GM18909 (cell line): ENCODE data around the gene DACT1.
A peak's percentile ranks its signal among the peaks of the same experiment; 100 is the strongest.

Experiments used
- ATAC-seq: cut with Tn5 transposase; IDR thresholded peaks from one replicate; pipeline ENCODE4 v1.9.1; 2021; ENCODE audit warnings: mild to moderate bottlenecking; ENCODE audit not compliant: unreplicated experiment, poor library complexity

DACT1 gene

DNA sequence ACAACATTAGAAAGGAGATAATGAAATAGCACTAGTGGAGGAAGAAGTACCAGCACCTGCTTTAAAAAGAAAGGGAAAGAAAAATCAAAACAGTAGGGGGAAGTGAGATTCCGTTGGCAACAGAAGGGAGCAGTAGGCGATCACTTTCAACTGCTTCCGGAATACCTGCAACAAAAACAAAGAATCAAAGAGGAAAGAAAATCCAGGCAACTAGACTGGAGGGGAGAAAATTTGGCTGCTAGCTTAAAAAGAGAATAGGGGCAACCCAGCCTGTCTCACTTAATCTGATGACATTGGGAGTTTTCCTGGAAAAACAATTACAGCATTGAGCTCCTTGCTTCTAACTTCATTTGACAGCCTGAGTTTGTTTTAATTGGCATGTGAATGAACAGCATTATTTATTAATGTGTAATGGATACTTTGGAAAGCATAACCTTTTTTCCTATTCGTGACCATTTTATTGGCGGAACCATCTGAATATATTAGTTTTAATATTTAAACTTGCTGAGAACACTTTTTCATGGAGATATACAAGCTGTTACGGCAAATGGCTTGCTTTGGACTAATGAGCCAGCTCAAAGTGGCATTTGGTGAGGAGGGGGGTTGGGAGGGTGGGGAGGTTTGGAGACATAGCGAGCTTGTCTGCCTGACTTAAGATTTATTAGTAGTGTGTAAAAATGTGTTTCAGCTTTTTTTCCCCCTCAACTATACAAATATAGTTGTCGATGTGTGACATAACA lies 2.5 kb upstream of the DACT1 start:
- no peak for ATAC-seq

DNA sequence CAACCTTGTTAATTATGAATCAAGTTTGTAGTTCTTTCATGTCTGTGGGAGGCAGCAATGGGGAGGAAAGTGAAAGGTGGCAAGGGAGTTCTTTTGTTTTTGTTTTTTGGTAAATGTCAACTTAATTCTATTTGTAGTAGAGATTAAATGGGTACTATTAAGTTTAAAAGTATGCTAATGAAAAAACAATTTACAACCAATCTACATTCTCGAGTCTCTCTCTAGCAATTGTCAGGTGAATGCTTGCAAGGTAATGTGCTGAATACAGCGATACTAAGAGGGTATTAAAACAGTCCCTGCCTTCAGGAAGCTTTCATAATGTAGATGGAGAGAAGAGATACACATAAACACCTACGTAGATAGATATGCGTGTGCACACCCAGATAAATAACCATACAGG lies 1.6 kb upstream of the DACT1 start:
- no peak for ATAC-seq

DNA sequence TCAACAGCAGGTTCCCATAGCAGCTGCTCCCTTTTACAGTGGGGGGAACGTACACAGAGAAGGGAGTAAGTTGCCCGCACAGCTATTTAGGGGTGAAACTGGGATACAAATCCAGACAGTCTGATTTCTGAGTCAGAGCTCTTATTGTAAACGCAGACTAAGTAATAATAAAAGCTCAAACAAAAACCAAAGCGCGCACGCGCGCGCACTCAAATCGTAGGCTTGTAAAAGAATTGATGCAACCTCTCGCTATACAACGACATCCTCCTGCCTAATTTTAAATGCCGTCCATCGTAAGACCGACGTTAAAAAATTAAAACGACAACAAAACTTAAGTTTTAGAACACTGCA lies 747 bp upstream of the DACT1 start:
- ATAC-seq, result no peak

DNA sequence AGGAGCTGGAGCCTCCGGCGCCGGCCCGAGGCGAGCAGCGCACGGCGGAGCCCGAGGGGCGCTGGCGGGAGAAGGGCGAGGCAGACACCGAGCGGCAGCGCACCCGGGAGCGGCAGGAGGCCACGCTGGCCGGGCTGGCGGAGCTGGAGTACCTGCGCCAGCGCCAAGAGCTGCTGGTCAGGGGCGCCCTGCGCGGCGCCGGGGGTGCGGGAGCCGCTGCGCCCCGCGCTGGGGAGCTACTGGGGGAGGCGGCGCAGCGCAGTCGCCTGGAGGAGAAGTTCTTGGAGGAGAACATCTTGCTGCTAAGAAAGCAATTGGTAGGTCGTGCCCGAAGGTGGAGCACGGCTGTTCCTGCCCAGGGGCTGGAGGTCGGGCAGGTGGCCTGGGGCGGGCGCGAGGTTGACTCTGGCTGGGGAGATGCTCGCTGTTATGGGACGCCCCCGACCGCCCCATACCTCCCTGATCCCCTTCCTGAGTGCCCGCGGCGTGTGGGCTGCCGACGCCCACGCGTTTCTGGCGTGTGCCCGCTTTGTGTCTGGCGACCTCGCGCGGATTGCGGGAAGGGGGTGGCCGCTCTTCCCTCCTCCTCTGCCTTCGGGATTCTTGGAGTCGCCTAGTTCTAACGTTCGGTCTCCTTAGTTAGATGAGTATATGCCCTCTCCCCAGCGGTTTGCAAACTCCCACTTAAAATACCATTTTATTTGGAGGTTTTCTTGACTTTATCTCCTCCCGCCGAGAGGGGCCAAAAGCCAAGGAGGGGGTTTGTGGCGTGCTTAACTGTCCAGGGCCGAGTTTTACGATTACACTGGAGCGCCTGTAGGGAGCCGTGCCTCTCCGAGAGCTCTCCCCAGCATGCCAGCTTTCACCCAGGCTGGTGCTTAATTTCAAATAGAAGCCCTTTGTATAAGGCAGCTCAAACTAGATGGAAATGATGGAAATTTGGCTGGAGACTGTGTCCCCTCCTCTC lies 752 bp downstream of the DACT1 start:
- peak; percentile 34 for ATAC-seq

DNA sequence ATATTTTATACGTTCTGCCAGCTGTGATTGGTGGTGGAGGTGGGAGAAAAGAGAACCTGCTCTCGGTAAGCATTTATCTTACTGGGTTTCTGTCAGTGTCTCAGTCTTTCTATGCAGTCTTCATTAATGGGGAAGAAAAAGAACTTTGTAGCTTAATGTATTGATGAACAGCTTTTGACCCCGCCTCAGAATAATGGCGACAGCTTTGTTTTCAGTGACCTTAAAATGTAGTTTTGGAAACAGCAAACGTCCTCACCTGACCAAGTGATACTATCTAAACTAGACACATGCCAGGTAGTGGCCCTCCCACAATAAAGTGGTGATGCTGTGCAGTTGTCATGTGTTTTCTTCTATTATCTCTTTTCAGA lies 1.4 kb downstream of the DACT1 start:
- no peak for ATAC-seq

DNA sequence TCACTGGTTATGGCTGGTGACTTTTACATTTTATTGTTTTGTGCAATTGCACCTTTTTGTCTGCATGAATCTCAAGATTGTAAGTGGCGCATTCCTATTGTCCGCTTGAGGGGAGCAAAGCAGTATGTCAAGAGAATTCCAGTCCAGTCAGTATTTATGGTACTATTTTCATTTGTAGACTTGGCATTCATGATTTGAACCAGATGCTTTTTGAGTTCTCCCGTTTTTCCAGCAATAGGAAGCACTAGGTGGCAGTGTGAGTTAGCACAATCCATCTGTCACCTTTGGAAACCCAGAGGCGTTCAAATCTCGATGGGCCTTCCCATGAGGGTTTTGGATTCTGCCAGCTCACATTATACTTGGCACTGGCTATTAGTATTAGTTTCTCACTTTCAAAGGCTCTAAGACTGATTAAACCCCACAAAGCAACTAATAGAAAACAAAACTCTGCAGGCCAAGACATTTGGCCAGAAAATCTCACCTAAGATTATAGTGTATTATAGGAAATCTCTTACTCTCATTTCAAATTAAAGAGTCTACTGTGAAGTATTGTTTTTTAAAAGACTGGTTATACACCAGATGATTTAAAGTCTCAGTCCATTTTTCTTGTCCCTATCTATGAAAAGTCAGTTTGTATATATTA lies 2.2 kb downstream of the DACT1 start:
- ATAC-seq, result no peak

DNA sequence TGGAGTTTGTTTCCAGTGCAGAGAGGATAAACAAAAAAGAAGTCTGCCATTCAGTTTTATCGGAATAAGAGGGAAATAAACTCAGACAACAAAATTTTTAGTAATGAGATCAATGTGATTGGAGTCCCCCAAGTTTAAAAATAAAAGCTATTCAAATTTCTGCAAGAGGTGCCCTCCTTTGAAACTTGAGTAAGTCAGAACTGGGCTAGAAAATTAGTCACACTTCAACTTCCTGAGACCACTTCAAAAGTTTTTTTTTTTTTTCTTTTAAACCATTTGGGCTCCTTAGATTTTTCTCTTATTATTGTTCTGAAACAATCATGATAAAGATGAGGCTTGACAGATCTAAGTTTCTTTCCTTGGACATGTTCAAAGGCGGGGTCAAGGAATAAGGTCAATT lies 3.2 kb downstream of the DACT1 start:
- no peak for ATAC-seq

DNA sequence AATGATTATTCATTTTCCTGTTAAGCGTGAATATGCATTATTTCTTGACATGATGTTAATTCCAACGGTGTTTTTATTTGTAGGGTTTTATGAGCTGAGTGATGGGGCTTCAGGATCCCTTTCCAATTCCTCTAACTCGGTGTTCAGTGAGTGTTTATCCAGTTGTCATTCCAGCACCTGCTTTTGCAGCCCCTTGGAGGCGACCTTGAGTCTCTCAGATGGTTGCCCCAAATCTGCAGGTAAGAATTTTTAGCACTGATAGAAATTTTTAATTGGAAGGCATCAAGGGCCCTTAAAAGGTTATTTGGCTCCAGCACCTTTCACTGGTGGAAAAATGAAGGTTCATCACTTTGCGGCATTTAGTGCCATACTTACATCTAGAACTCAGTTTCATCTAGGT lies 3.7 kb downstream of the DACT1 start:
- ATAC-seq, result no peak

DNA sequence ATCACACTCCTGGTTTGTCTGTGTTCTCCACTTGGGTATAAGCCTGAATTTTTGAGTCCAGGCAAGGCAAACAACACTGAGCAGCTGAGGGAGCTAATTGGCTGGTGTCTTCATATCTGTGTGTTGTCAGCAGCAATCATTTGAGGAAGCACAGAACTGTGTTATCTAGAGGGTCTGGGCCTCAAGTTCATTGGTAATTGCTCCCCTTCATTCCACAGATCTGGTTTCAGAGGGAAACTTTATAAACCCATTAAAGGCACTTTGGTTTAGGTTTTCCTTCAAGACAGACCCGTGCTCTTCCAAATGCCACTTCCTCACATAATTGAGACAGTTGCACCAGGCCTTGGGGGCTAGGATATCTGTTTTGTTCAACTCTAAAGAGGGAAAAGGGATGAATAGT lies 5.6 kb downstream of the DACT1 start:
- ATAC-seq, result no peak

DNA sequence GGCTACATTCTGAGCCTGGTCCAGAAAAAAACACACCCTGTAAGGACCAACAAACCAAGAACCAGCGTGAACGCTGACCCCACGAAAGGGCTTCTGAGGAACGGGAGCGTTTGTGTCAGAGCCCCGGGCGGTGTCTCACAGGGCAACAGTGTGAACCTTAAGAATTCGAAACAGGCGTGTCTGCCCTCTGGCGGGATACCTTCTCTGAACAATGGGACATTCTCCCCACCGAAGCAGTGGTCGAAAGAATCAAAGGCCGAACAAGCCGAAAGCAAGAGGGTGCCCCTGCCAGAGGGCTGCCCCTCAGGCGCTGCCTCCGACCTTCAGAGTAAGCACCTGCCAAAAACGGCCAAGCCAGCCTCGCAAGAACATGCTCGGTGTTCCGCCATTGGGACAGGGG lies 7.9 kb downstream of the DACT1 start:
- ATAC-seq, result no peak

DNA sequence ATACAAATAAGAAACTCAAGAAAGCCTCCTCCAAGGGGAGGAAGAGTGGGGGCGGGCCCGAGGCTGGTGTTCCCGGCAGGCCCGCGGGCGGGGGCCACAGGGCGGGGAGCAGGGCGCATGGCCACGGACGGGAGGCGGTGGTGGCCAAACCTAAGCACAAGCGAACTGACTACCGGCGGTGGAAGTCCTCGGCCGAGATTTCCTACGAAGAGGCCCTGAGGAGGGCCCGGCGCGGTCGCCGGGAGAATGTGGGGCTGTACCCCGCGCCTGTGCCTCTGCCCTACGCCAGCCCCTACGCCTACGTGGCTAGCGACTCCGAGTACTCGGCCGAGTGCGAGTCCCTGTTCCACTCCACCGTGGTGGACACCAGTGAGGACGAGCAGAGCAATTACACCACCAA lies 8.7 kb downstream of the DACT1 start:
- ATAC-seq, result no peak

DNA sequence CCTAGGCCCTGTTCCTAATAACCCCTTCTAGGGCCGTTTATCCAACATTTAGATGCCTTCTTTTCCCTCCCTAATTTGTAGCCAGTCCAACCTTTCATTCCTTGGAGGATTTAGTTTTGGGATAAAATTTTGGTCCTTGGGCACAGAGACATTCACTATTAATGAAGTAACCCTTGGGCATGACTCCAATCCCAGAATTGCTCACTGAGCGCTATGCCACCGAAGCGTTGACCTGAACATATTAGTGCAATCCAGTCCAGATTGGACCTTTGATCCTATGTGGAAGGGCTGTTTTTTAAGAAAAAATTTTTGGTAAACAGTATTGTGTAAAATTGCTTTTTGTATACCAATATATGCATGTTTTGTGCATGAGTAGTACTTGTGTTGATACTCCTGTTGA lies 10.0 kb downstream of the DACT1 start:
- no peak for ATAC-seq

DNA sequence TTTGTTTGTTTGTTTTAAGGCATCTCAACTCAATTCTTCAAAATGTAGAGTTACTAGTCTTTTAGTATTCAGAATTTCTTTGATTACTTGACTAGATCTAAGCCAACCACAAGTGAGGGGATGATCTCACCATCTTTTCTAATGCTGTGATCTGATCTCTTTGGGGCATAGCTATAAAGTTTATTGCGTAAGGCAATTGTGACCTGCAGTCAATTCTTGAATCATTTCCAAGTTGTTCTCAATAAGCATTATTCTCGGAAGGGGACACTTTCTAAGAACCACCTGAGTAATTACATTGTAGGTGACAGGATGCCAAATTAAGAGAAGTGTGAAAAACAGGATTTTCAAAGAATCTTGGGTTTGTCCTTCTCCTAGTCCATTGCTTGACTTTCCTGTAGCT lies 13.1 kb downstream of the DACT1 start:
- no peak for ATAC-seq

DNA sequence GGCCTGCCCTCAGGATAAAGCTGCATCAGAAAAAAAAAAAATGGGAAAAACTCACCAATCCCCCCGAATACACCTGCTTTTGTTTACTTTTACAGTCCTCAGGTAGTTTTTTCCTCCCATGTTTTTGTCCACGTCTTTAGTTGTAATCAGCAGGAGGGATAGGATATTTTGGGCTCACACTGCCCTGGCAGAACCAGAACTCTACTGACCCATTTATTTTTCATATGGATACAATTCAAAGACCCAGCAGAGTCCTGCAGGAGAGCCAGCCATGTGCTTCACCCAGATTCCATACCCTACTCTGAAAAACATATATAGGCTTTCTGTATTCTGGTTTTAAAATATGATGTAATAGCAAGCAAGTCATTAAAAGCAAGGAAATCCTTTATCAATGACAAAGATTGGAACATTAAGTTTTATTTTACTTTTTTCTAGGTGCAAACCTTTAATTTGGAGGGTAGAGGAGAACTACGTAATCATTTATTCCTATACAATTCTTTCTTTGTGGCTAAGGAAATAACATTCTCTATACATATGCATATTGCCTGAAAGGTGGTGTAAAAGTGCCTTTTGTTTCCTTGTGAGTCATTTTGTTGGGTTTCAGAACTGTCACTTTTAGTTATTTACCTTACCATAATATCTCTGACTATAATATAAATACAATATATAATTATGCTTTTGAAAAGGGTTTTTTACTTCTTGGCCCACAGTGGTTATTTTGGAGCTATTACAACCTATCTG lies 19.1 kb downstream of the DACT1 start:
- no peak for ATAC-seq

DNA sequence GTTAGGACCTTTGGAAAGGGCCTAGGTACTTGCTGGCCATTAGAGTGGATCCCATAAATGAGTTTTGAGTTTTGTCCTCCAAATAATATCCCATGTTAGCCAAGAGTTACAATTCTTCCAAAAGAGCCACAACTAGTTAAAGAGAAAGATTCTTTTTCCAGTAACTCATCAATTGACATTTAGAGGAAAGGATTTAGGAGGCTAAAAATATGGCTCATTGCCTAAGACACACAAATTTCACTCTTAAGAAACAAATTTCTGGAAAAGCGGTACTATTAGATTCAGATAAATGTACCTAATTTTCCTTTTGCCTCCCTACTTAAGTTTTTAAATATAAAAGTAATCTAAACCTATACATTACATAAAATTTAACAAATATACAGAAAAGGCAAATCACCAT lies 21.3 kb downstream of the DACT1 start:
- no peak for ATAC-seq

DNA sequence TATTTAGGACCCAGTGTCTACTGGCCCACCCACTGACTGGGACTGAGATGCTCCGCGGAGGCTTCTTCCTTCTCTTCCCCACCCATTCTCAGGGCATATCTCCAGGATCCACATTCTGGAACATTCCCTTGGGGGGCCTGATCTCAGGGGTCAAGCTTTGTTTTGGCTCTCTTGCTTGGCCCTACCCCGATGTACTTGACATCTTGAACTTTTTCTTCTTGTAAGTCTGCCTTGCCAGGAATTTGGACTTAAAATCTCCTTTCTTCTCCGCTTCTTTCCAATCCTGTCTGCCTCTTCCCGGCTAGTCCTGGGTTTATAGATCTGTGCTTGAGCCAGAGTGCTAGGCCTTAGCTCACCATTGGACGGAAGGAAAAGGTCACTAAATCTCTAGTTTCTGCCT lies 22.1 kb downstream of the DACT1 start:
- ATAC-seq, result no peak

DNA sequence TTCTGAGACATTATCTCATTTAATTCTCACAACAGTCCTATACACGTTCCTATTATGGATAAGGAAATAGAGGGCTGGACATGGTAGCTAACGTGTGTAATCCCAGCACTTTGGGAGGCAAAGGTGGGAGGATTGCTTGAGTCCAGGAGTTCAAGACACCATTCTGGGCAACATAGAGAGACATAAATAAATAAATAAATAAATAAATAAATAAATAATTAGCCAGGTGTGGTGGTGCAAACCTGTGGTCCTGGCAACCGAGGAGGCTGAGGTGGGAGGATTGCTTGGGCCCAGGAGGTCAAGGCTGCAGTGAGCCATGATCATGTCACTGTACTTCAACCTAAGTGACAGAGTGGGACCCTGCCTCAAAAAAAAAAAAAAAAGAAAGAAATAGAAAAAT lies 22.6 kb downstream of the DACT1 start:
- ATAC-seq, result no peak

DNA sequence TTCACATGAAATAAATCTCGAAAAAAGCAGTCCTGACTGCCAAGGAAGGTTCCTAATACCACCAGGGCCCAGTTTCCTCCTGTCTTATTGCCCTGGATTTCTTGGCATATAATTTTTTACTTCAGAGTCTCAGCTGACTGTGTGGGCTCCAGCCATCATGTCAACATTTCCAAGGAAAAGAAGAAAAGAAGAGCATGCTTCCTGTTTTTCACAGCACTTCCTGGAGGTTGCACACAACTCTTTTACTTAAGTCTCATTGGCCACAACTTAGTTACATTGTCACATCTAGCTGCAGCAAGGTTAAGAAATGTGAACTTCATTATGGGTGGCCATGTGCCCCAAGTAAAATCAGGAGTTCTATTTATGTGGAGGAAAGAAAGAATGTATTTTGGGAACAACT lies 24.3 kb downstream of the DACT1 start:
- no peak for ATAC-seq

DNA sequence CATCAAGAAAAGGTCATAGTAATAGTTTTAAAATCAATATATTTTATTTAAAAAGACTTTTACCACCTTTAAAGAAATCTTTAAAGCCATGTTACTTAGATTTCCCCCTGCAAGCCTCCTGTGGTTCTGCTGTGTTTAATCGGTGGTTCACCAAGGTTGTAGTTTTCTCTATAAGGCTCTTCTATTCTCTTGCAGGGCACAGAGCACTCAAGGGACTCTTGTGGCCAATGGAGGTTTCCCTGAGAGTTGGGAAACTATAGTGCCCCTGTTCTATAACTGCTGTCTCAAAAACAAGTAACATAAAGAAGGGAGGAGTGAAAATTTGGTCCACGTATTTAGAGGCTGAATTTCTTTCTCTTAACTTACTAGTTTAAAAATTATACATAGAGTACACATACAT lies 25.0 kb downstream of the DACT1 start:
- no peak for ATAC-seq

DNA sequence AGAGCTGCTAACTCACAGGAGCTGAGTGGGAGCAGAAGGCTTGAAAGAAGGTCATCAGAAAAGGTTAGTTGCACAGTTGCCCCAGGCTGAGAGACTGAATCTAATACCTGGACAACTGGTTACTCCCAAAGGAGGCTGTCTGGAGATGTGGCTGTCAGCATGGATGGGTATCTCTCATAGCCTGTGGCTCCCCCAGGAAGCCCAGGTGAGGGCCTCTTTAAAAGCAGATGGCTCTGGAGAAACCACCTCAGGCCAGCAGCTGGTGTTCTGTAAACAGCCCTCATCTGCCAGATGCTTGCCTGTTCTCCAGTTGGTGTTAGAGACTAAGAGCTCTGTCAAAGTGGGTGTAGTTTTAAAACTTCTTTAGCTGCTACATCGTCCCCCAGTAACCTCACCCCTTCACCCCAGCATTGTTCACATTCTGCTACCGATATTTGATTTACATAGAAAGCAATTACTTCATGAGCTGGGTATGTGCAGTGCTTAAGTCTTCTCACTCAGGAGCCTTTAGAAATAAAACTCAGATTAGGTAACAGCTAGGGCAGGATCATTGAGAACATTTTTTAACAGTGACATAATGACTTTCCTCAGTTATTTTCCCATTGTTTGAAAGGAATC lies 25.8 kb downstream of the DACT1 start:
- no peak for ATAC-seq
